Measurements from ENCODE around the gene ROCK1.

DNA sequence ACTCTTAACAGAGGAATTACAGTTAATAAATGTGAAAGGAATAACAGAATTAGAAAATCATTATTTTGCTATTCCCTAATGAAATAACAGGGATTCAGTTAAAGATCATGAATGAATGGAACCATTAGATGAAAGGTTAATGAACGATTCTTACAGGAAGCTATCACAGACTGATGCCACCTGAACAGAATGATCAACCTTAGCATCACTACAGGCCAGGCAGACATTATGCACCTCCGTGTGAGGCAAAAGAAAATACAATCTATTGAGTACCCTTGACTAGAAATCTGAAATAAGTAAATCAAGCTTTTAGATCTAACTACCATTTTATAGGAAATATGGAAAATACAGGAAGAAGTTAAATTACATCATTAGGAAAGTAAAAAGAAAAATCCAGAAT lies 10.4 kb downstream of the ROCK1 start:
- TF ChIP-seq GATA3 (IDR thresholded peaks at IDR 0.05; ENCODE audit: low read depth, low read length), result no peak
- no peak for TF ChIP-seq GATA2 (IDR thresholded peaks at IDR 0.05; ENCODE audit: low read depth, low read length)

Data from SH-SY5Y (cell line).